HepG2 (cell line): ENCODE data around the gene FGGY. TPM values are rescaled to one million over a fixed set of nuclear protein-coding genes. Genes with fewer than 3 reads are reported as not detected.

Experiments
- AHDC1 ChIP-seq: sonication (generic); formaldehyde crosslinking; IDR thresholded peaks from 2 replicates; pipeline ENCODE4 v1.5.1; 2020; ENCODE audit warnings: mild to moderate bottlenecking, missing genetic modification reagents, borderline replicate concordance
- CCDC6 ChIP-seq: sonication (generic); formaldehyde crosslinking; IDR thresholded peaks from 2 replicates; pipeline ENCODE4 v1.8.1; 2022; ENCODE audit warnings: mild to moderate bottlenecking, missing genetic modification reagents, moderate library complexity
- DMTF1 ChIP-seq: sonication (generic); formaldehyde crosslinking; IDR thresholded peaks from 2 replicates; pipeline ENCODE4 v1.4.0; 2020; ENCODE audit warnings: mild to moderate bottlenecking, missing genetic modification reagents
- KAT7 ChIP-seq: IDR thresholded peaks from 2 replicates; pipeline ENCODE4 v1.6.1; 2018; ENCODE audit warnings: borderline replicate concordance, missing compliant biosample characterization
- MXD4 ChIP-seq: IDR thresholded peaks from 2 replicates; pipeline ENCODE4 v1.6.1; 2016; ENCODE audit warnings: mild to moderate bottlenecking, missing biosample characterization, missing genetic modification reagents
- SP140L ChIP-seq: sonication (generic); formaldehyde crosslinking; IDR thresholded peaks from 2 replicates; pipeline ENCODE4 v1.4.0; 2020; ENCODE audit warnings: missing genetic modification reagents, borderline replicate concordance
- ZNF224 ChIP-seq: sonication (generic); formaldehyde crosslinking; IDR thresholded peaks from 2 replicates; pipeline ENCODE4 v1.5.0; 2020; ENCODE audit warnings: mild to moderate bottlenecking, missing genetic modification reagents
- ZNF280D ChIP-seq: sonication (generic); formaldehyde crosslinking; IDR thresholded peaks from 2 replicates; pipeline ENCODE4 v1.5.1; 2020; ENCODE audit warnings: mild to moderate bottlenecking, missing genetic modification reagents
- ZNF350 ChIP-seq: sonication (generic); formaldehyde crosslinking; IDR thresholded peaks from 2 replicates; pipeline ENCODE4 v1.4.0; 2020; ENCODE audit warnings: mild to moderate bottlenecking, low read depth, missing genetic modification reagents, borderline replicate concordance
- ZNF556 ChIP-seq: sonication (generic); formaldehyde crosslinking; IDR thresholded peaks from 2 replicates; pipeline ENCODE4 v1.4.0; 2020; ENCODE audit warnings: mild to moderate bottlenecking, missing genetic modification reagents, borderline replicate concordance
- ZNF724P ChIP-seq: sonication (generic); formaldehyde crosslinking; IDR thresholded peaks from 2 replicates; pipeline ENCODE4 v1.8.0; 2022; ENCODE audit warnings: missing genetic modification reagents, borderline replicate concordance
- ZNF740 ChIP-seq: sonication (generic); formaldehyde crosslinking; IDR thresholded peaks from 2 replicates; pipeline ENCODE4 v1.4.0; 2020; ENCODE audit warnings: missing genetic modification reagents
- polyA plus RNA-seq, 8 experiments: library from polyadenylated mRNA; depleted of rRNA in 3 of 8; stranded (reverse) in 7 of 8; unstranded in 1 of 8; fragments of >200 nt; fragmentation: Illumina TruSeq in 4 of 8; extraction: Trizol in 4 of 8; gene quantifications; 2 replicates each; pipeline versions ENCODE4 v1.2.1 to v1.2.3, GENCODE V29; 2011 to 2016; ENCODE audit warnings: low read depth in 4 of 8, missing spikeins in 1 of 8, mixed read lengths in 1 of 8; ENCODE audit not compliant: insufficient read depth in 1 of 8
- total RNA-seq, 5 experiments: library from RNA; depleted of rRNA; stranded (reverse); fragments of >200 nt; fragmentation: Illumina TruSeq; extraction: Trizol; gene quantifications; 2 replicates each; pipeline ENCODE4 v1.2.3, GENCODE V29; 2016; ENCODE audit warnings: low read depth in 1 of 5

FGGY gene
- total and polyA plus RNA-seq, 2 of the 13 experiments (the other 11 are each of a cell fraction or from before 2014, with no cell fraction given) = 15.7 to 27.5 TPM

GRCh38 chr1:59601811-59602210 is 304.9 kb downstream of the FGGY start (continued):
- TF ChIP-seq AHDC1 (no peak), ZNF350 (no peak), ZNF740 (CRISPR knock-in tag) (no peak), ZNF280D (CRISPR knock-in tag) (no peak), ZNF556 (CRISPR knock-in tag) (no peak), MXD4 (no peak), KAT7 (CRISPR knock-in tag) (no peak), CCDC6 (CRISPR knock-in tag) (no peak), ZNF224 (CRISPR knock-in tag) (no peak), DMTF1 (CRISPR knock-in tag) (no peak), SP140L (CRISPR knock-in tag) (no peak), ZNF724P (CRISPR knock-in tag) (no peak)
